ENCODE measurements around the gene LRRC3C.

The LRRC3C gene

GRCh38 chr17:39981207-39981741, 53.7 kb downstream of the LRRC3C start:
- no peak for DNase-seq (ENCODE audit: low spot score)

DNA sequence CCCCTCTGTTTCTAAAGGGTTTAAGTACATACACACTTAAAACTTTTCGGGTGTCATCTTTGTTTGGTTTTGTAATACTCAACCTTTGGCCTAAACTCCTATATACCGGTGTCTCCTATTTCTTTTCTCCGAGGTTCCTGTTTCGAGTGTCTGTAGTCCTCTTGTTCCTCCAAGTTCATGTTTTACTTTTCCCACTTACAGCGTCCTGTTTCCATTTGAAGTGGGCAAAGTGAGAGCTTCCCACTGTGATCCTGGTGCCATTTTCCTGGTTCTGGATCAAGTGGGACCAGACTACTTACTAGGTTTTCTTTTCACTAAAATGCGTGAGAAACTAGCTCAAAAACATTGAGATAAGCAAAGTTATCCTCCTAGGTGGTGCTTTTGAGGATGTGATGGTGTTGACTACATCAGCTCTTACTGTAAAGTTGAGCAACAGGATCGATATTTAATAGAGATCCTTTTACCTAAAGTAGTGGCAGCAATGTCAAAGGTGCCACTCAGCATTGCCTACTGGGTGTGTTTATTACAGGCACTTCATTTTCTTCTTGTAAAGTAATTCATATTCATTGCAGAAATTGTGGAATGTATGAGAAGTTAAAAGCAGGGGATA, 54.3 kb downstream of the LRRC3C start:
- Histone ChIP-seq H3K36me3 (replicated peaks in 1 of 2; ENCODE audit: control insufficient read depth in 2 of 2, insufficient read depth in 2 of 2, low read length in 2 of 2) (peaks cover 25 to 36% of the 10 kb centered on the region in 2 donors), H3K23ac (ENCODE audit: low read depth, low read length, poor library complexity) (no peak overlapping the region), H3K9ac (ENCODE audit: low read depth, low read length, poor library complexity) (no peak overlapping the region), H3K9me3 (replicated peaks in 1 of 2; ENCODE audit: control insufficient read depth in 2 of 2, insufficient read depth in 1 of 2, low read depth in 1 of 2, low read length in 2 of 2) (no peaks in the 10 kb centered on the region), H2AFZ (ENCODE audit: low read length) (no peak overlapping the region), H2BK12ac (ENCODE audit: low read length) (no peak overlapping the region), H3K79me1 (ENCODE audit: low read depth, low read length) (peaks cover 5% of the 10 kb centered on the region), H3K27me3 (ENCODE audit: control insufficient read depth in 3 of 3, insufficient read depth in 3 of 3, low read depth in 1 of 3, low read length in 3 of 3) (peaks cover 0 to 22% (median 0%) of the 10 kb centered on the region in 3 experiments), H3K4me2 (ENCODE audit: insufficient read depth, low read length, poor library complexity, severe bottlenecking) (peak overlapping the region; percentile 81), H3K18ac (ENCODE audit: low read length) (no peak overlapping the region), H3K4ac (ENCODE audit: low read length) (no peak overlapping the region), H4K8ac (ENCODE audit: low read depth, low read length) (no peak overlapping the region), H2BK15ac (ENCODE audit: low read length) (no peak overlapping the region), H3K27ac (replicated peaks; ENCODE audit: low read length) (no peak overlapping the region), H2AK5ac (ENCODE audit: low read depth, low read length) (no peak overlapping the region), H2BK5ac (ENCODE audit: low read length) (no peak overlapping the region), H4K91ac (ENCODE audit: low read depth, low read length, poor library complexity) (no peak overlapping the region), H3K4me1 (ENCODE audit: control insufficient read depth in 2 of 2, insufficient read depth in 1 of 2, low read depth in 1 of 2, low read length in 2 of 2) (peaks cover 6 to 11% of the 10 kb centered on the region in 2 donors), H2BK120ac (ENCODE audit: low read depth, low read length) (no peak overlapping the region), H3K4me3 (ENCODE audit: low read length in 2 of 2) (peak overlapping the region; percentile 94 to 95), H3K14ac (ENCODE audit: low read length) (no peak overlapping the region)
- DNase-seq (ENCODE audit: low spot score): no peak
- no CpG with 5 or more reads among the region's 7 CpGs for WGBS, 2 donors (ENCODE audit: extremely low coverage in 2 of 2, insufficient read length in 2 of 2, insufficient replicate concordance in 1 of 2)

More at GRCh38 chr17:39981207-39981741, 53.7 kb downstream of the LRRC3C start:
- Histone ChIP-seq H3K14ac (ENCODE audit: low read length) (peak overlapping the region; percentile 99), H2BK15ac (ENCODE audit: low read length) (peak overlapping the region; percentile 70), H2BK120ac (ENCODE audit: low read depth, low read length) (peak overlapping the region; percentile 89), H4K8ac (ENCODE audit: low read depth, low read length) (peak overlapping the region; percentile 26), H2AFZ (ENCODE audit: low read length) (peak overlapping the region; percentile 84), H3K27ac (replicated peaks; ENCODE audit: low read length) (peak overlapping the region; percentile 55), H3K4ac (ENCODE audit: low read length) (peak overlapping the region; percentile 59), H3K4me2 (ENCODE audit: insufficient read depth, low read length, poor library complexity, severe bottlenecking) (peak overlapping the region; percentile 81), H3K79me1 (ENCODE audit: low read depth, low read length) (peaks cover 5% of the 10 kb centered on the region), H2BK12ac (ENCODE audit: low read length) (no peak overlapping the region), H2BK5ac (ENCODE audit: low read length) (peak overlapping the region; percentile 89), H3K27me3 (ENCODE audit: control insufficient read depth in 3 of 3, insufficient read depth in 3 of 3, low read depth in 1 of 3, low read length in 3 of 3) (peaks cover 0 to 27% (median 0%) of the 10 kb centered on the region in 3 experiments), H3K36me3 (replicated peaks in 1 of 2; ENCODE audit: control insufficient read depth in 2 of 2, insufficient read depth in 2 of 2, low read length in 2 of 2) (peaks cover 20 to 30% of the 10 kb centered on the region in 2 donors), H3K4me3 (ENCODE audit: low read length in 2 of 2) (peak overlapping the region; percentile 94 to 95), H3K4me1 (ENCODE audit: control insufficient read depth in 2 of 2, insufficient read depth in 1 of 2, low read depth in 1 of 2, low read length in 2 of 2) (peaks cover 6 to 11% of the 10 kb centered on the region in 2 donors), H3K9ac (ENCODE audit: low read depth, low read length, poor library complexity) (peak overlapping the region; percentile 97), H3K23ac (ENCODE audit: low read depth, low read length, poor library complexity) (peak overlapping the region; percentile 90), H3K18ac (ENCODE audit: low read length) (peak overlapping the region; percentile 98), H4K91ac (ENCODE audit: low read depth, low read length, poor library complexity) (no peak overlapping the region), H2AK5ac (ENCODE audit: low read depth, low read length) (peak overlapping the region; percentile 92), H3K9me3 (replicated peaks in 1 of 2; ENCODE audit: control insufficient read depth in 2 of 2, insufficient read depth in 1 of 2, low read depth in 1 of 2, low read length in 2 of 2) (no peaks in the 10 kb centered on the region)
- no CpG with 5 or more reads among the region's 15 CpGs for WGBS, 2 donors (ENCODE audit: extremely low coverage in 2 of 2, insufficient read length in 2 of 2, insufficient replicate concordance in 1 of 2)

DNA sequence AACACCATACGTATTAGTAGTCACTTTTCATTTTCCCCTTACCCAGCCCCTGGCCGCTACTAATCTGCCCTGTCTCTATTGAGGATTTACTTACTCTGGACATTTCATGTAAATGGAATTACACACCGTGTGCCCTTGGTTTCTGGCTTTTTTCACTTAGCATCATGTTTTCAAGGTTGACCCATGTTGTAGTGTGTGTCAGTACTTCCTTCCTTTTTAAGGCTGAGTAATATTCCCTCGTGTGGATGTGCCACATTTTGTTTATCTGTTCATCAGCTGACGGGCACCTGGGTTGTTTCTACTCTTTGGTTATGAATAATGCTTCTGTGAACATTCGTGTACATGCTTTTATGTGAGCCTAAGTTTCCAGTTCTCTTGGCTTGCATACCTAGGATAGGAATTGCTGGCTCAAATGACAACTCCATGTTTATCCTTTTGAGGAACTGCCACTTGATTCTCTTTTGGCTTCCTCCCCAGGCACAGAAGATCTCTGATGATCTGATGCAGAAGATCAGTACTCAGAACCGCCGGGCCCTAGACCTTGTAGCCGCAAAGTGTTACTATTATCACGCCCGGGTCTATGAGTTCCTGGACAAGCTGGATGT, 60.8 kb downstream of the LRRC3C start:
- Histone ChIP-seq H3K9ac (ENCODE audit: low read depth, low read length, poor library complexity) (no peak overlapping the region), H3K4me1 (ENCODE audit: control insufficient read depth in 2 of 2, insufficient read depth in 1 of 2, low read depth in 1 of 2, low read length in 2 of 2) (no peaks in the 10 kb centered on the region), H2BK12ac (ENCODE audit: low read length) (no peak overlapping the region), H2BK15ac (ENCODE audit: low read length) (no peak overlapping the region), H3K18ac (ENCODE audit: low read length) (no peak overlapping the region), H3K4me2 (ENCODE audit: insufficient read depth, low read length, poor library complexity, severe bottlenecking) (no peak overlapping the region), H4K8ac (ENCODE audit: low read depth, low read length) (no peak overlapping the region), H3K79me1 (ENCODE audit: low read depth, low read length) (no peaks in the 10 kb centered on the region), H2AK5ac (ENCODE audit: low read depth, low read length) (no peak overlapping the region), H3K36me3 (replicated peaks in 1 of 2; ENCODE audit: control insufficient read depth in 2 of 2, insufficient read depth in 2 of 2, low read length in 2 of 2) (peaks cover 78 to 98% of the 10 kb centered on the region in 2 donors), H3K4ac (ENCODE audit: low read length) (no peak overlapping the region), H3K14ac (ENCODE audit: low read length) (no peak overlapping the region), H2BK120ac (ENCODE audit: low read depth, low read length) (no peak overlapping the region), H4K91ac (ENCODE audit: low read depth, low read length, poor library complexity) (no peak overlapping the region), H3K27ac (replicated peaks; ENCODE audit: low read length) (no peak overlapping the region), H3K23ac (ENCODE audit: low read depth, low read length, poor library complexity) (no peak overlapping the region), H2AFZ (ENCODE audit: low read length) (no peak overlapping the region), H3K27me3 (ENCODE audit: control insufficient read depth in 3 of 3, insufficient read depth in 3 of 3, low read depth in 1 of 3, low read length in 3 of 3) (no peaks in the 10 kb centered on the region), H3K9me3 (replicated peaks in 1 of 2; ENCODE audit: control insufficient read depth in 2 of 2, insufficient read depth in 1 of 2, low read depth in 1 of 2, low read length in 2 of 2) (no peaks in the 10 kb centered on the region), H2BK5ac (ENCODE audit: low read length) (no peak overlapping the region), H3K4me3 (ENCODE audit: low read length in 2 of 2) (no peak overlapping the region)
- no peak for DNase-seq (ENCODE audit: low spot score)
- WGBS, 2 donors (ENCODE audit: extremely low coverage in 2 of 2, insufficient read length in 2 of 2, insufficient replicate concordance in 1 of 2): no CpG with 5 or more reads among the region's 11 CpGs

GRCh38 chr17:39994448-39994847, 66.9 kb downstream of the LRRC3C start:
- no peak for DNase-seq (ENCODE audit: low spot score)
- H2AFZ ChIP-seq (ENCODE audit: low read length): no peak overlapping the region

More at GRCh38 chr17:39994448-39994847, 66.9 kb downstream of the LRRC3C start:
- Histone ChIP-seq H3K27ac (replicated peaks; ENCODE audit: low read length) (no peak overlapping the region), H2BK120ac (ENCODE audit: low read depth, low read length) (no peak overlapping the region), H3K4me2 (ENCODE audit: insufficient read depth, low read length, poor library complexity, severe bottlenecking) (no peak overlapping the region), H3K9me3 (replicated peaks in 1 of 2; ENCODE audit: control insufficient read depth in 2 of 2, insufficient read depth in 1 of 2, low read depth in 1 of 2, low read length in 2 of 2) (no peaks in the 10 kb centered on the region), H3K27me3 (ENCODE audit: control insufficient read depth in 3 of 3, insufficient read depth in 3 of 3, low read depth in 1 of 3, low read length in 3 of 3) (no peaks in the 10 kb centered on the region), H3K4me1 (ENCODE audit: control insufficient read depth in 2 of 2, insufficient read depth in 1 of 2, low read depth in 1 of 2, low read length in 2 of 2) (no peaks in the 10 kb centered on the region), H2BK5ac (ENCODE audit: low read length) (no peak overlapping the region), H2AK5ac (ENCODE audit: low read depth, low read length) (no peak overlapping the region), H3K23ac (ENCODE audit: low read depth, low read length, poor library complexity) (no peak overlapping the region), H2BK12ac (ENCODE audit: low read length) (no peak overlapping the region), H3K36me3 (replicated peaks in 1 of 2; ENCODE audit: control insufficient read depth in 2 of 2, insufficient read depth in 2 of 2, low read length in 2 of 2) (peaks cover 74 to 89% of the 10 kb centered on the region in 2 donors), H4K8ac (ENCODE audit: low read depth, low read length) (no peak overlapping the region), H3K4me3 (ENCODE audit: low read length in 2 of 2) (peak overlapping the region in 1 of 2 donors; percentile 42), H4K91ac (ENCODE audit: low read depth, low read length, poor library complexity) (no peak overlapping the region), H3K79me1 (ENCODE audit: low read depth, low read length) (no peaks in the 10 kb centered on the region), H3K4ac (ENCODE audit: low read length) (no peak overlapping the region), H2BK15ac (ENCODE audit: low read length) (no peak overlapping the region), H3K9ac (ENCODE audit: low read depth, low read length, poor library complexity) (no peak overlapping the region), H3K18ac (ENCODE audit: low read length) (no peak overlapping the region), H3K14ac (ENCODE audit: low read length) (no peak overlapping the region)
- WGBS, 2 donors (ENCODE audit: extremely low coverage in 2 of 2, insufficient read length in 2 of 2, insufficient replicate concordance in 1 of 2): no CpG with 5 or more reads among the region's 11 CpGs

All from neuronal stem cell (in vitro differentiated cells).